Right kidney (tissue), 9 donors: ENCODE results near the gene ZNF555.
"Not testable (repeated sequence)": the region's sequence is repeated elsewhere in the genome, so short reads cannot be mapped to it uniquely, and the experiment has no call there.

ENCODE experiments used
- DNase-seq: peaks from one replicate; pipeline ENCODE4 v3.0.0-alpha.2; 2016
- long read RNA-seq, 8 donors: transcript quantifications; one replicate each; lab custom pipeline, GENCODE V29; 2026

The ZNF555 gene
- long read RNA-seq, donor 1, full-length matches to known transcripts = 8 of 8 reads
- long read RNA-seq, donor 1, partial matches to known transcripts = 0 of 8 reads
- long read RNA-seq, donor 1, other reads (novel, unspliced or antisense) = 0 of 8 reads
- long read RNA-seq, donor 2, full-length matches to known transcripts = 3 of 3 reads
- long read RNA-seq, donor 2, partial matches to known transcripts = 0 of 3 reads
- long read RNA-seq, donor 2, other reads (novel, unspliced or antisense) = 0 of 3 reads
- long read RNA-seq, donor 3 = 0 reads
- long read RNA-seq, donor 4, full-length matches to known transcripts = 3 of 3 reads
- long read RNA-seq, donor 4, partial matches to known transcripts = 0 of 3 reads
- long read RNA-seq, donor 4, other reads (novel, unspliced or antisense) = 0 of 3 reads
- long read RNA-seq, donor 5, full-length matches to known transcripts = 4 of 165 reads
- long read RNA-seq, donor 5, partial matches to known transcripts = 38 of 165 reads
- long read RNA-seq, donor 5, other reads (novel, unspliced or antisense) = 123 of 165 reads
- long read RNA-seq, donor 6 = 0 reads
- long read RNA-seq, donor 7 = 0 reads
- long read RNA-seq, donor 8, full-length matches to known transcripts = 4 of 4 reads
- long read RNA-seq, donor 8, partial matches to known transcripts = 0 of 4 reads
- long read RNA-seq, donor 8, other reads (novel, unspliced or antisense) = 0 of 4 reads

DNA sequence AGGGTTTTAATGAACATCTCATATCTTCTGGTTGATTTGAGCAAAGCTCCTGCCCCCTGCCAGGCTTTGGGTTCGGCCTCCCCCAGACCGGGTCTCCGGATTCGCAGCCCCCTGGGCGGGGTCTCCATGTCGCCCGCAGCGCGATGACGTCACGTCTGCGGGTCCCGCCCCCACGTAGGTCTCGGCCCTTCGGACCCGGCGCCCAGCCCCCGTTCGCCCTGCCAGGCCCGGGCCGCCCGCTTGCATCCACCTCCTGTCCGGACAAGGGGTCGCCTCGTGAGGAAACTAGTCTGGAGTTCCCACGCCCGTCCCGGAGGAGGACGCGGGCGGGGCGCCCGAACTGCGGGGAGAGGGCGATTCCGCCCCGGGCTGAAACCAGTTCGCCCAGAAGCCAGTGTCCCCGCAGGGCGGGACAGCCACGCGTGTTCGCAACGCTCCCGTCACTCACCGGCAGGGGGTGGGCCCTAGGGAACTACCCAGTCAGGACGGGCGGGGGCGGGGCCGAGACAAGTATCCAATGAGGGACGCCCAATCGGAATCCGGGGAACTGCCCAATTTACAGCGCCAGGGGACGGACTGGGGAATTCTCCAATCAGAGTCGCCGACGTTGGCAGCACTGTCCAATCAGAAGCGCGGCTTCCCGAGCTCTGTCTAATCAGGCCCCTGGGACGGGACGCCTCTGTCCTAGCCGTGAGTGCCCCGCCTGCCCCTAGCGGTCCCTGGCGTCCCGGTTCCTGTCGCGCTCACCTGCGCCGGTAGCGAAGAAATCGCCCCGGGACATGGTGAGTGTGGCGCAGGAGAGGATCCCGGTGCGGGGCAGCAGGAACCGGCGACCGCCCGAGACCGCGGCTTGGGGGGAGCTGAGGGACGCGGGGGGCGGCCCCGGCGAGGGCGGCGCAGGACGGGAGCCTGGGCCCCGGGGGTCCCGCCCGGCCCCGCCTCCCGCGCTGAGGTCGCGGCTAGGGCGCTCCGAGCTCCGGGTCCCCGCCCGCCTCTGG, at the start of gene ZNF555:
Gene ZNF555 (plus strand): TSS at position 682 of the 998 bp plus-strand sequence. CDS start 98 bp downstream, at position 780.
- peak; percentile 98 for DNase-seq

DNA sequence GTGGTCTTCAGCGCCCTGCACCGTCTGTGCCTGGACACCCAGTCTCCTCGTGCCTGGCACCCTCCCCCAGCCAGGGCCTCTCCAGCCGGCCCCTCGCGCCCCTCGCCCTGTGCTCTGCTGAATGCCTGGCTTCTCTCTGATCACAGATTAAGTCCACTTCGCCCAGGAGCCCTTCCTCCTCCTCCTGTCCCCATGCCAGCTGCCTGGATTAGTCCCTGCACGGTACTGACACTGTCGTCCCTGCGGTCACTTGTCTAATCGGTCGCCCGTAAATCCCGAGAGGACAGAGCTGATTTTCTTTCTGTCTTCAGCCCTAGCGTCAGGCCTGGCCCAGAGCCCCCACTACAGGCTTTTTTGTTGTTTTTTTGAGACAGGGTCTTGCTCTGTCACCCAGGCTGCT, 49.4 kb upstream of the ZNF555 start:
- DNase-seq = no peak

DNA sequence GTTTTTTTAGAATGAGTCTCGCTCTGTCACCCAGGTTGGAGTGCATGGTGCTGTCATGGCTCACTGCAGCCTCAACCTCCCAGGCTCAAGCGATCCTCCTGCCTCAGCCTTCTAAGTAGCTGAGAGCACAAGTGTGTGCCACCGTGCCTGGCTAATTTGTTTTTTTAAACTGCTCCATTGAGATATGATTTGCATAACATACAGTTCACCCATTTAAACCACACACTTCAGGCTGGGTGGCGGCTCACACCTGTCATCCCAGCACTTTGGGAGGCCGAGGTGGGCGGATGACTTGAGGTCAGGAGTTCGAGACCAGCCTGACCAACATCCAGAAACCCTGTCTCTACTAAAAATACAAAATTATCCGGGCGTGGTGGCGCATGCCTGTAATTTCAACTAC, 48.6 kb upstream of the ZNF555 start:
- not testable (repeated sequence) for DNase-seq

DNA sequence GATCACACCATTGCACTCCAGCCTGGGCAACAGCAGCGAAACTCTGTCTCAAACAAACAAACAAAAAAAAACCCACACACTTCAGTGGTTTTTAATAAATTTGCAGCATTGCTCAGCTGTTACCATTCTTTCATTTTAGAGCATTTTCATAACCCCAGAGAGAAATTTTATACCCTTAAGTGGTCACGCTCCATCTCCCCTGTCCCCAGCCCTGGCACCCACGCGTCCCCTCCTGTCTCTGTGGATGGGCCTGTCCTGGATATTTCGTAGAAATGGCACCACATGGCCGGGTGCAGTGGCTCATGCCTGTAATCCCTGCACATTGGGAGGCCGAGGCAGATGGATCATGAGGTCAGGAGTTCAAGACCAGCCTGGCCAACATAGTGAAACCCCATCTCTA, 48.1 kb upstream of the ZNF555 start:
- no peak for DNase-seq

DNA sequence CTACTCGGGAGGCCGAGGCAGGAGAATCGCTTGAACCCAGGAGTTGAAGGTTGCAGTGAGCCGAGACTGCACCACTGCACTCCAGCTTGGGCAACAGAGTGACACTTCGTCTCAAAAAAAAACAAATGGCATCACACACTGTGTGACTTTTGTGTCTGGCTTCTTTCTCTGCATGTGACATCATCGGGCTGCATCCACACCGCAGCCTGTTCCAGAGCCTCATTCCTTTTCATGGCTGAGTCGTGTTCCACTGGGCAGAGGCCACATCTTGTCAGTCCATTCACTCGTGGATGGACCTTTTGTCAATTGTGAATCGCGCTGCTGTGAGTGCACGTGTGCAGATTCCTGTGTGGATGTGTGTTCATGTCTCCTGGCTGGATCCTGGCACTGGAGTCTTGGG, 47.7 kb upstream of the ZNF555 start:
- DNase-seq = no peak

DNA sequence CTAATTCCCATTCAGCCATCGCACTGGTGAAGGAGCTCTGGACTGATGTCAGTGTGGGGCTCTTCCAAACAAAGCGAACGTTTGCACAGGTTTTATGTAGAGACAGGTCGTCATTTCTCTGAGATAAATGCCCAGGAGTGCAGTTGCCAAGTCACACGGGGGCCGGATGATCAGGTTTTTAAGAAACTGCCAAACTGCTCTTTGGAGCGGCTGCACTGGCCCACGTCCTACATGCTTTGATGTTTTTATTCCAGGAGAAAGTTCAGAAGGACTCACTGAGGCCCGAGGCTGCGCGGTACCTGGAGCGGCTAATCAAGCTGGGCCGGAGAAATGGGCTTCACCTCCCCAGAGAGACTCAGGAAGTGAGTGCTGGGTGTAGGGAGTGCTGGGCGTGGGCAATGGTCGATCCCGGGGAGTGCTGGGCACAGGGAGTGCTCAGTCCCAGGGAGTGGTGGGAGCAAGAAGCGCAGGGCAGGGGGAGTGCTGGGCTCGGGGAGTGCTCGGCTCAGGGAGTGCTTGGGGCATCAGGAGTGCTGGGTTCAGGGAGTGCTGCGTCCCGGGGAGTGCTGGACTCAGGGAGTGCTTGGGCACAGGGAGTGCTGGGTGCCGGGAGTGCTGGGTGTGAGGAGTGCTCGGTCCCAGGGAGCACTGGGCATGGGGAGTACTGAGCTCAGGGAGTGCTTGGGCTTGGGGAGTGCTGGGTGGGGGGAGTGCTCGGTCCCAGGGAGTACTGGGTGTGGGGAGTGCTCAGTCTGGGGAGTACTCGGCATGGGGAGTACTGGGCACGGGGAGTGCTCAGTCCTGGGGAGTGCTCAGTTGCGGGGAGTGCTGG, 45.2 kb upstream of the ZNF555 start:
- no peak for DNase-seq

DNA sequence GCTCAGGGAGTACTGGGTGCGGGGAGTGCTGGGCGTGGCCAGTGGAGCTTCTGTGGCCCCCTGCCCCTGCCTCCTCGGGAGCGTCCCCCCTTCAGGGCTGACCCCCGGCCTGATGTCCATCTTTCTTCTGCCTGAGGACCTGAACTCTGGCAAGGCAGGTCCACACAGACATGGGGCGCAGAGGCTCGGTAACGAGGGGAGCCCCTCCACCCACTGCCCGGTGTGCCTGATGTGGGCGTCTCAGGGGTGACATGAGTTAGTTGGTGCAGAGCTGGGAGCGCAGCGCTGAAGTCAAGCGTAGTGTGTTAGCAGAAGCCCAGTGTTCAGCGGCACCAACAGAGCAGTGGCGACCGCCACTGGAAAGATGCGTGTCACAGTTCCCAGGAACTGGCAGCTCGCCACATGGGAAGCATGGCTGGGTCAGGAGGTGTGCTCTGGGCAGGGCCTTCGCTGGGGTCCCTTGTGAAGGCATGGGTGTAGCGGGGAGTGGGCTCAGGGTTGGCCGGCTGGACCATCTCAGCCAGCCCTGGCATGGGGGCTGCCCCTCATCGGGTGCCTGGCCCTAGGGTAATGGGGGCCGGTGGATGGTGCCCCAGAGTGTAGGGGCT, 44.5 kb upstream of the ZNF555 start:
- no peak for DNase-seq

DNA sequence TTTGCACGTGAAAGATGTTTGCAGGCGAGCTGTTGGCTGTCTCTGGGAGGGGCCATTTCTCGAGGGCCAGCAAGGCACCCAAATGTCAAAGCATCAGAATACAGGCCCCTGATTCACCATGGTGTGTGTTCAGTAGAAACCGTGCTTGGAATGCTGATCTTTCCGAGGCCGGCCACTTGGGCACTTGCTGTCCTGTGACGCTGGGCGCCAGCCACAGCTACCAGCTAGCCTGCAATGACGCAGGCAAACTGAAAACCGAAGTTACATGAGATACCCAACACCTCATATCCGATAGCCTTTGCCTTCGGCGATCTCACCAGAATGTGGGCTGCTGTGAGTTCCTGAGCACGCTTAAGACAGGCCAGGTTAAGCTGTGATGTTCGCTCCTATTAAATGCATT, 44.0 kb upstream of the ZNF555 start:
- DNase-seq = no peak

DNA sequence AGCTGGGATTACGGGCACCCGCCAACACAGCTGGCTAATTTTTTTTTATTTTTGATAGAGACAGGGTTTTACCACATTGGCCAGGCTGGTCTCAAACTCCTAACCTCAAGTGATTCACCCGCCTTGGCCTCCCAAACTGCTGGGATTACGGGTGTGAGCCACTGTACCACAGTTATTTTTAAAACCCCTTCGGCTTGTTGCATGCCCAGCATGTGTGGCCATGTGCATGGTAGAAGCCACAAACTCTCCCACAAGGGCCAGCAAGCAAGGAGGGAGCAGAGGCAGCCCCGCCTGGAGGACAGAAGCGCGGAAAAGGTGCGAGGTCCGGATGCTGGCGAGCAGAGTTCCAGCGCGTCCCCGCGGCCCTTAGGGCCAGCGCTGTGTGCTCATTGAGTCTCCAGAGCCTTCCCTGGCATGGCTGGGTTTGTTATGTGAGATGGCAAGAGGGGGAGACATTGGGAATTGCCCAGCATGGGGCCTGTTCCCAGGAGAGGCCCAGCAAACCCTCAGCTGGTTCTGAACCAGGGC, 43.1 kb upstream of the ZNF555 start:
- DNase-seq = no peak

DNA sequence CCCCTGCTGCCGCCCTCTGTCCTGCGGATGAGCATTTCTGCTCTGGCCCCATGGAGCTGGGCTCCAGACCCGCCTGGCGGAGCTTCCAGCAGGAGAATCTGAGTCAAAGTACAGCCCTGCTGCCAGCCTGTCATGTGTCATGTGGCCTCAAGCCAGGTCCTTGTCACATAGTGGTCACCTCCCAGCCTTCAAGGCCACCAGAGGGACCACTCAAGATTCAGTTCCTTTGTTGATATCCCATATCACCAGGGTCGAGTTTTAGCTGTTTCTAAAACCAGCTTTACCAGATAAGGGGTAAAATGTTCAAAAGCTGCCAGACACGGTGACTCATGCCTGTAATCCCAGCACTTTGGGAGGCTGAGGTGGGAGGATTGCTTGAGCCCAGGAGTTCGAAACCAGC, 42.5 kb upstream of the ZNF555 start:
- DNase-seq = no peak

DNA sequence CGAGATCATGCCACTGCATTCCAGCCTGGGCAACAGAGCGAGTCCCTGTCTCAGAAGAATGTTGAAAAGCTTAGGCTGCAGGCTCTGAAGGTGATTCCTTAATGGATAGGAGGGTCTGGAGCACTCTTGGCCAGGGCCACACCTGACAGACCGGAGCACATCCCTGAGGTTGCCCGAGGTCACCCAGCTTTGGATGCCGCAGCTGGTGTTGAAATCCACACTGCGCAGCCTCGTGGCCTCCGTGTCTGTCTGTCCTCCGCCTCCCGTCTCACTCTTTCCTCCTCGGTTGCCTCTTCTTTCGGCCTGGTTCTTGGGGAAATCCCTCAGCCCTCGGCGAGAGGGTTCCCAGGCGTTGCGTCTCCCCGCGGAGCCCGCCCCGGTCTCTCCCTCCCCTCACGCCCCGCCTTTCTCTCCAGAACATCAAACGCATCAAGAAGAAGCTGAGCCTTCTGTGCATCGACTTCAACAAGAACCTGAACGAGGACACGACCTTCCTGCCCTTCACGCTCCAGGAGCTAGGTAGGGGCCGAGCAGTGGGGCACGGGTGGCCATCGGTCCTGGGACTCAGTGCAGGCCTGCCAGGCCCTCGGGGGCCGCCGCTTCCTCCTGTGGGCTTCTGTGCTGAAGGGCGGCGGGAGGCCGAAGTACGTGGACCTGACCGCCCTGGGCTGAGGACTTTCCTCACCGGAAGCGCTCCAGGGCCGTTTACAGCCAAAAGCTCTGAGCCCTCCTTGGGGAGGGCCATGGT, 41.8 kb upstream of the ZNF555 start:
- no peak for DNase-seq

DNA sequence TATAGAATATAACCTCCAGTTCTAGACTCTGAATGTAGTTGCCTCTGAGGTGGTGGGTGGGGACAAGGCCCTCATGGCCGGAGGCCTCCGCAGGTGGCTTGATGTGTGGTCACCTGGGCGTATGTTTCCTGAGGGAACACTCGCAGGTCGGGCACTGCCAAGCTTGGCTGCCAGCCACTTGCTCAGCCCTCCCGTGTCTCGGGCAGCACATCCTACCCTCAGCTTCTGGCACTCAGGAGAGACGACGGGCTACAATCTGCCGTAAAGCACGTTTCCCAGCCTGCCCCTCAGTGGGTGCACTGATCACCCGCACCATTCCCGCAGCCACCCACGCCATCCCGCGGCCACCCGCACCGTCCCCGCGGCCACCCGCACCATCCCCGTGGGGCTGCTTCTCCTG, 40.8 kb upstream of the ZNF555 start:
- no peak for DNase-seq

DNA sequence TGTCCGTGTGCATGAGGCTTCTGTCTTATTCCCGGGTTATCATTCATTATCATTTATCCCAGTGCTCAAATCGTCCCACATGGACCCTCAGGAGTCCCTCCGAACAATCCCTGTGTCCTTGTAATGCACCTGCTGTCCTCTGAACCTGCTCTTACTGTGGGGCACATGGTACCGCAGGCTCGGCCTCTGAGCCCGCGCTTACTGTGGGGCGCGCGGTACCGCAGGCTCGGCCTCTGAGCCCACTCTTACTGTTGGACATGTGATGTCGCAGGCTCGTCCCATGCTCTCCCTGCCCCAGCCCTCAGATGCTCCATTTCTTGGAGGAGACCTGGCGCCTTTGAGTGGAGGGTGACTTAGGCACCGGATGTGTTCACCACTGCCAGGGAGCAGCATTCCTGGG, 38.4 kb upstream of the ZNF555 start:
- DNase-seq = no peak

DNA sequence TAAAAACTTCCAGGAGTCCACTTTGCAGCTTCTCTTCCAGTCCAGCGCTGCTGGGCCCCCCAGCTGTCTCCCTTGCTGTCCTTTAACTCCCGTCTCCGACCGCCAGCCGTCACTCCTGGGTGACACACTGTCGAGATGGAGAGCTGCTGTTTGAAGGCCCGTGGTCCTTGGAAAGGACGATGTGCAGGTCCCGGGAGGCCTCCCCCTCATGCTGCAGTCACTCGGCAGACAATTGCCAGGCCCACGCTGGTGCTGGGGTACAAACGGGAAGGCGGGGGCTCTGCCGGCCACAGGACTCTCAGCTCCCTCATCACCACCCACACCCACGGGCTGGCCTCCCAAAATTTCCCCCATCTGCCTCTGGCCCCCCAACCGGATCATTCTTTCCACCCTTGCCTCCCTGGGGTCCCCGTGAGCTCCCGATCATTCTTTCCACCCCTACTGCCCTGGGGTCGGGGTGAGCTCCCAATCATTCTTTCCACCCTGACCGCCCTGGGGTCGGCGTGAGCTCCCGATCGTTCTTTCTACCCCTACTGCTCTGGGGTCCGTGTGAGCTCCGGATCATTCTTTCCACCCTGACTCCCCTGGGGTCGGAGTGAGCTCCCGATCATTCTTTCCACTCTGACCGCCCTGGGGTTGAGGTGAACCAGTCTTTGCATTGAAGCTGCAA, 37.7 kb upstream of the ZNF555 start:
- no peak for DNase-seq

DNA sequence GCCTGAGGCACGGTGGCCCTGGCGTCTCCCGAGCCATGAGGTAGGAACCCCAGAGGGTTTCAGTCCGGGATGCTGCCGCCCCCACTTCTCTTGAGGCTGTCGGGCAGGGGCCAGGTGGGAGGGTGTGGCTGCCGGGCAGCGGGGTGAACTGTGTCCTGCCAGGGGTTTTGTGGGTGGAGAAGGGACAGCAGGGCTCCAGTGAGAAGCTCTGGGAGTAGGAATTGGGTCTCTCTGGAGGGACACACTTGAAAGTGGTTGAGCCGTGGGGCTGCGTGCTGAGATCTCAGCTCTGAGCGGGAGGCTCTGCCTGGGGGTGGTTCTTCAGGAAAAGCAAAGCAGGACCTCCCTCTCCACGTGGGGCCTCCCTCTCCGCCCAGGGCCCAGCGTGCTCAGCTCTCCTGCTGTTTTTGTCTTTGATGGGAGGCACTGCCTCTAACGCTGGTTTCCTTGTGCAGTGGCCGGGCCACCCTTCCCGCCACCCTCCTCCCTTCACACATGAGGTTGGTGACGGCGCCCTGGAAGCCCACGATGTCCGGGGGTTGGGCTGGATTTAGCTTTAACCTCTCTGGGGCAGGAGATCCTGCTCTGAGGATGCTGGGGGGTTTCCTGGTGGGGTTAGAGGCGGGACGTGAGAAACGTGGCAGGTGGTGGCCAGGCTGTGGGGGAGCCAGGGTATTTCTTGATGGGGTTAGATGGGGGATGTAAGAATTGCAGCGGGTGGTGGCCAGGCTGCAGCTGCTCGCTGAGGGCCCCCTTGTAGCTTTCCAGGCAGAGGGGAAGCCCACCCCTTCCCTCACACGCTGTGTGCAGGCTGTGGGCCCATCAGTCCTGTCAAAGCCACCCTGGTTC, 36.9 kb upstream of the ZNF555 start:
- no peak for DNase-seq

DNA sequence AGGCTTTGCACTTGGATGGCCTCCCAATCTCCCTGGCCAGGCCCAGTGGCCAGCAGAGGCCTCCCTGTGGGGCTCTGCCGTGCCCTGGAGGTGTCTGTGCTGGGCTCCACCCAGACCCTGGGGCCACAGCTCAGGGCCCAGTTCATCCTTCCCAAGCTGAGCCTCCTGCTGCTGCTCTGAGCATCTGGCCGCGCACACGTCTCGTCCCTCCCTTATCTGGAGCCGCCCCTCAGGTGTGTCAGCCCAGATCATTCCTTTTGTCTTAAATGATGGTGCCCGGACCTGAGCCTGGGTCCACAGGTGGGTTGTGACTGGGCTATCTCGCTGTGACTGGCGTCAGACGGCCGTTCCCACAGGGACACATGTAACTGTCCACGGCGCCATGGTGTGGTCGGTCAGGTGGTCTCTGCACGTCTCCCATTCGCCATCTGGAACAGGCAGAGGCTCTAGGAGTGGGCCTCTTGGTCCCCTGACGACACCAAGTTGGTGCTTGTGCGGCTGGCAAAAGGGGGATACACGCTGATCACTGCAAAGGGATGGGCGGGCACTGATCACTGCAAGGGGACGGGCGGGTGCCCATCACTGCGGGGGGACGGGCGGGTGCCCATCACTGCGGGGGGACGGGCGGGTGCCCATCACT, 35.9 kb upstream of the ZNF555 start:
- no peak for DNase-seq

DNA sequence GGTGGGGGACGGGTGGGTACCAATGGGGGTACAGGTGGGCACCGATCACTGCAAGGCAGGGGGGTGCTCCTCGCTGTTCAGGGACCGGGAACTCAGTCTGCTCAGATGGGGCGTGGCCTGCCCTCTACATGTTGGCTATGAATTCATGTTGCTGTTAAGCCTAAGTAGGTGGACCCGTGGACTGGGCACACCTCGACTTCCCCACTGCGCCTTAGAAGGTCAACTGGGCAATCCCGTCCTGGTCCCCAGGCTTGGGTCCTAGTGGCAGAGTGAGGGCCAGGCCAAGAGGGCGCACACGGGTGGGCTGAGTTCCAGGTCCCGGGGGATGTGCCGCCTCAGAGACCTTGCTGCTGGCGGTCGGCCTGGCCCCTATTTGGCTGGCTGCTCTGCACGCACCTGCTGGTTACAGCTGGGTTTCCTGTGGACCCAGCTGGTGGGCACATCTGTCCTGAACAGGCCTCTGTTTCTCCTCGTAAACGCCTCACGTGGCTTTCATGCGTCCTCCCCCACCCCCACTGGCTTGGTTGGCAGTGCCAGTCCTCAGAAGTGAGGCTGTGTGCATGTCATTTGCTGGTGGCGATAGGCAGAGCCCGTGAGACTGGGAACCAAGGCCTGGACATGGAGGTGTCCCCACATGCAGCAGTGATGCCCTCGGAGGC, 35.2 kb upstream of the ZNF555 start:
- no peak for DNase-seq
